WTC11 (cell line): Measurements from ENCODE around the gene CHD9NB. TPM values are rescaled to one million over a fixed set of nuclear protein-coding genes. Genes with fewer than 3 reads are reported as not detected.

ENCODE experiments used
- ATAC-seq: fragments of 200-7000 bp; cut with Tn5 transposase; 2 replicates; pipeline ENCODE4 v1.10.0; 2021; ENCODE audit warnings: mild to moderate bottlenecking, moderate library complexity
- CTCF ChIA-PET: fragments of 300-600 bp; sonication (Branson Sonifier 250); formaldehyde crosslinking; loops from one replicate; lab custom pipeline; 2021; ENCODE audit warnings: antibody characterized with exemption; lab: Charles Lee
- POLR2A ChIA-PET: fragments of 350-600 bp; sonication (Branson Sonifier 250); formaldehyde crosslinking; loops from one replicate; lab custom pipeline; 2021; ENCODE audit warnings: antibody characterized with exemption; lab: Charles Lee
- DNase-seq: peaks from one replicate; pipeline ENCODE4 v3.0.0; 2021; ENCODE audit warnings: low spot score
- H3K27ac Mint-ChIP-seq: 2 replicates; pipeline ENCODE4 v1.8.0; 2021; ENCODE audit warnings: mixed read lengths
- H3K27me3 Mint-ChIP-seq: 2 replicates; pipeline ENCODE4 v1.8.0; 2021; ENCODE audit warnings: low read depth, mild to moderate bottlenecking, moderate library complexity, mixed read lengths
- H3K36me3 Mint-ChIP-seq: 2 replicates; pipeline ENCODE4 v1.8.0; 2021; ENCODE audit warnings: mixed read lengths
- H3K4me1 Mint-ChIP-seq: 2 replicates; pipeline ENCODE4 v1.8.0; 2022; ENCODE audit warnings: mixed read lengths
- H3K4me3 Mint-ChIP-seq: 2 replicates; pipeline ENCODE4 v1.8.0; 2021; ENCODE audit warnings: mild to moderate bottlenecking, moderate library complexity, mixed read lengths
- H3K9me3 Mint-ChIP-seq: 2 replicates; pipeline ENCODE4 v1.8.0; 2021; ENCODE audit warnings: mixed read lengths
- CBFB ChIP-seq: sonication (generic); formaldehyde crosslinking; IDR thresholded peaks from 2 replicates; pipeline ENCODE4 v1.8.1; 2022; ENCODE audit warnings: mild to moderate bottlenecking, low read depth, missing genetic modification reagents
- ELF4 ChIP-seq: sonication (generic); formaldehyde crosslinking; IDR thresholded peaks from 2 replicates; pipeline ENCODE4 v1.8.1; 2022; ENCODE audit warnings: low read depth, mild to moderate bottlenecking, moderate library complexity, missing genetic modification reagents
- EMX1 ChIP-seq: fragments of 250-450 bp; sonication (Bioruptor Pico); IDR thresholded peaks from 2 replicates; pipeline ENCODE4 v1.8.0; 2021; ENCODE audit warnings: mild to moderate bottlenecking
- ESRRA ChIP-seq: sonication (generic); formaldehyde crosslinking; IDR thresholded peaks from 2 replicates; pipeline ENCODE4 v1.8.1; 2022; ENCODE audit warnings: mild to moderate bottlenecking, missing genetic modification reagents, borderline replicate concordance
- FOXK1 ChIP-seq: sonication (generic); formaldehyde crosslinking; IDR thresholded peaks from 2 replicates; pipeline ENCODE4 v1.8.0; 2022; ENCODE audit warnings: mild to moderate bottlenecking, moderate library complexity, missing genetic modification reagents
- FOXP1 ChIP-seq: sonication (generic); formaldehyde crosslinking; IDR thresholded peaks from 2 replicates; pipeline ENCODE4 v1.8.0; 2022; ENCODE audit warnings: missing genetic modification reagents, mild to moderate bottlenecking, moderate library complexity, borderline replicate concordance
- GABPB1 ChIP-seq: sonication (generic); formaldehyde crosslinking; IDR thresholded peaks from 2 replicates; pipeline ENCODE4 v1.8.1; 2023; ENCODE audit warnings: mild to moderate bottlenecking, missing genetic modification reagents
- GRHL2 ChIP-seq: fragments of 250-450 bp; sonication (Bioruptor Pico); IDR thresholded peaks from 2 replicates; pipeline ENCODE4 v1.8.0; 2022; ENCODE audit warnings: mild to moderate bottlenecking, moderate library complexity; ENCODE audit not compliant: insufficient replicate concordance, severe bottlenecking
- GTF2I ChIP-seq: fragments of 250-450 bp; sonication (Bioruptor Pico); conservative IDR thresholded peaks from 2 replicates; pipeline ENCODE4 v1.4.0; 2021; ENCODE audit warnings: mild to moderate bottlenecking
- KAT7 ChIP-seq: sonication (generic); formaldehyde crosslinking; IDR thresholded peaks from 2 replicates; pipeline ENCODE4 v1.8.1; 2023; ENCODE audit warnings: missing genetic modification reagents, mild to moderate bottlenecking, borderline replicate concordance
- MXD4 ChIP-seq: fragments of 250-450 bp; sonication (Bioruptor Pico); IDR thresholded peaks from 2 replicates; pipeline ENCODE4 v1.8.0; 2021; ENCODE audit warnings: mild to moderate bottlenecking, moderate library complexity, borderline replicate concordance
- MYBL2 ChIP-seq: sonication (generic); formaldehyde crosslinking; IDR thresholded peaks from 2 replicates; pipeline ENCODE4 v1.8.1; 2023; ENCODE audit warnings: mild to moderate bottlenecking, moderate library complexity, missing genetic modification reagents
- NFATC4 ChIP-seq: fragments of 250-450 bp; sonication (Bioruptor Pico); IDR thresholded peaks from 2 replicates; pipeline ENCODE4 v1.9.0; 2021; ENCODE audit warnings: mild to moderate bottlenecking
- NFE2L1 ChIP-seq: sonication (generic); formaldehyde crosslinking; IDR thresholded peaks from 2 replicates; pipeline ENCODE4 v1.8.1; 2023; ENCODE audit warnings: missing genetic modification reagents
- NR1H2 ChIP-seq: sonication (generic); formaldehyde crosslinking; IDR thresholded peaks from 2 replicates; pipeline ENCODE4 v1.9.0; 2021; ENCODE audit warnings: mild to moderate bottlenecking, moderate library complexity, missing genetic modification reagents
- SMAD3 ChIP-seq: sonication (generic); formaldehyde crosslinking; IDR thresholded peaks from 2 replicates; pipeline ENCODE4 v1.8.0; 2022; ENCODE audit warnings: missing genetic modification reagents, mild to moderate bottlenecking, borderline replicate concordance
- TEAD1 ChIP-seq: sonication (generic); formaldehyde crosslinking; IDR thresholded peaks from 2 replicates; pipeline ENCODE4 v1.8.0; 2022; ENCODE audit warnings: mild to moderate bottlenecking, missing genetic modification reagents
- ZNF121 ChIP-seq: sonication (generic); formaldehyde crosslinking; IDR thresholded peaks from 2 replicates; pipeline ENCODE4 v1.8.0; 2023; ENCODE audit warnings: missing genetic modification reagents
- ZNF396 ChIP-seq: fragments of 250-450 bp; sonication (Bioruptor Pico); IDR thresholded peaks from 2 replicates; pipeline ENCODE4 v1.8.0; 2021; ENCODE audit warnings: mild to moderate bottlenecking, moderate library complexity, borderline replicate concordance
- ZNF416 ChIP-seq: fragments of 250-450 bp; sonication (Bioruptor Pico); IDR thresholded peaks from 2 replicates; pipeline ENCODE4 v1.9.0; 2021; ENCODE audit warnings: mild to moderate bottlenecking, inconsistent platforms
- ZNF423 ChIP-seq: fragments of 250-450 bp; sonication (Bioruptor Pico); IDR thresholded peaks from 2 replicates; pipeline ENCODE4 v2.1.2; 2022; ENCODE audit warnings: mild to moderate bottlenecking, moderate library complexity
- ZNF671 ChIP-seq: fragments of 250-450 bp; sonication (Bioruptor Pico); IDR thresholded peaks from 2 replicates; pipeline ENCODE4 v1.8.0; 2021; ENCODE audit warnings: mild to moderate bottlenecking
- total RNA-seq: library from RNA; stranded (reverse); gene quantifications from 3 replicates; pipeline ENCODE4 v1.2.3, GENCODE V29; 2021
- TF ChIP-seq, protein P1 (sequence below): fragments of 200-600 bp; IDR thresholded peaks from 2 replicates; pipeline ENCODE4 v1.8.0; 2022; ENCODE audit warnings: antibody characterized with exemption
- TF ChIP-seq, protein P2 (sequence below): fragments of 250-450 bp; sonication (Bioruptor Pico); conservative IDR thresholded peaks from 2 replicates; pipeline ENCODE4 v1.9.0; 2021; ENCODE audit warnings: mild to moderate bottlenecking
- TF ChIP-seq, protein P3 (sequence below): sonication (generic); formaldehyde crosslinking; IDR thresholded peaks from 2 replicates; pipeline ENCODE4 v1.8.0; 2023; ENCODE audit warnings: mild to moderate bottlenecking, missing genetic modification reagents
- TF ChIP-seq, protein P4 (sequence below): sonication (generic); formaldehyde crosslinking; IDR thresholded peaks from 2 replicates; pipeline ENCODE4 v1.8.0; 2022; ENCODE audit warnings: mild to moderate bottlenecking, missing genetic modification reagents
- TF ChIP-seq, protein P5 (sequence below): sonication (generic); formaldehyde crosslinking; IDR thresholded peaks from 2 replicates; pipeline ENCODE4 v1.8.1; 2023; ENCODE audit warnings: mild to moderate bottlenecking, missing genetic modification reagents, moderate library complexity

Gene CHD9NB
- total RNA-seq, 1 experiment from 2014 or later, result 3.5 TPM

DNA sequence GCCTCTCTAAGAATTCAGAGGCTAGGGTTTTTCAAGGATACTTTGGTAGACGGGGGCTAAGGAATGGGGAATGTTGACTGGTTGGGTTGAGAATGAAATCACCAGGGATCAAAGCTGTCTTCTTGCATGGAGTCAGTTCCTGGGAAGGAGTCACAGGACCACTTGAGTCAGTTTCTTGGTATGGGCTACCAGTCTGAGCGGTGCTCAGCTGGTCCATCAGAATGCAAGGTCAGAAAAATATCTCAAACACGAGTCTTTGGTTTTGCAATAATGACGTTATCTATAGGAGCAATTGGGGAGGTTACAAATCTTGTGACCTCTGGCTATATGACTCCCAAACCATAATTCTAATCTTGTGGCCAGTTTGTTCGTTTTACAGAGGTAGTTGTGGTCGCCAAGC is 18.4 kb downstream of the CHD9NB start:
- DNase-seq, result no peak
- POLR2A ChIA-PET, result no interaction called here
- H3K9me3 Mint-ChIP-seq, result peaks cover 27% of the 10 kb centered on the region
- TF ChIP-seq, protein P1, sequence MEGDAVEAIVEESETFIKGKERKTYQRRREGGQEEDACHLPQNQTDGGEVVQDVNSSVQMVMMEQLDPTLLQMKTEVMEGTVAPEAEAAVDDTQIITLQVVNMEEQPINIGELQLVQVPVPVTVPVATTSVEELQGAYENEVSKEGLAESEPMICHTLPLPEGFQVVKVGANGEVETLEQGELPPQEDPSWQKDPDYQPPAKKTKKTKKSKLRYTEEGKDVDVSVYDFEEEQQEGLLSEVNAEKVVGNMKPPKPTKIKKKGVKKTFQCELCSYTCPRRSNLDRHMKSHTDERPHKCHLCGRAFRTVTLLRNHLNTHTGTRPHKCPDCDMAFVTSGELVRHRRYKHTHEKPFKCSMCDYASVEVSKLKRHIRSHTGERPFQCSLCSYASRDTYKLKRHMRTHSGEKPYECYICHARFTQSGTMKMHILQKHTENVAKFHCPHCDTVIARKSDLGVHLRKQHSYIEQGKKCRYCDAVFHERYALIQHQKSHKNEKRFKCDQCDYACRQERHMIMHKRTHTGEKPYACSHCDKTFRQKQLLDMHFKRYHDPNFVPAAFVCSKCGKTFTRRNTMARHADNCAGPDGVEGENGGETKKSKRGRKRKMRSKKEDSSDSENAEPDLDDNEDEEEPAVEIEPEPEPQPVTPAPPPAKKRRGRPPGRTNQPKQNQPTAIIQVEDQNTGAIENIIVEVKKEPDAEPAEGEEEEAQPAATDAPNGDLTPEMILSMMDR, result no peak
- TF ChIP-seq GABPB1, result no peak
- no peak for TF ChIP-seq TEAD1
- no peak for TF ChIP-seq ZNF121 (CRISPR knock-in tag)
- TF ChIP-seq FOXK1 (CRISPR knock-in tag), result no peak
- TF ChIP-seq SMAD3 (CRISPR knock-in tag), result no peak
- TF ChIP-seq, protein P2, sequence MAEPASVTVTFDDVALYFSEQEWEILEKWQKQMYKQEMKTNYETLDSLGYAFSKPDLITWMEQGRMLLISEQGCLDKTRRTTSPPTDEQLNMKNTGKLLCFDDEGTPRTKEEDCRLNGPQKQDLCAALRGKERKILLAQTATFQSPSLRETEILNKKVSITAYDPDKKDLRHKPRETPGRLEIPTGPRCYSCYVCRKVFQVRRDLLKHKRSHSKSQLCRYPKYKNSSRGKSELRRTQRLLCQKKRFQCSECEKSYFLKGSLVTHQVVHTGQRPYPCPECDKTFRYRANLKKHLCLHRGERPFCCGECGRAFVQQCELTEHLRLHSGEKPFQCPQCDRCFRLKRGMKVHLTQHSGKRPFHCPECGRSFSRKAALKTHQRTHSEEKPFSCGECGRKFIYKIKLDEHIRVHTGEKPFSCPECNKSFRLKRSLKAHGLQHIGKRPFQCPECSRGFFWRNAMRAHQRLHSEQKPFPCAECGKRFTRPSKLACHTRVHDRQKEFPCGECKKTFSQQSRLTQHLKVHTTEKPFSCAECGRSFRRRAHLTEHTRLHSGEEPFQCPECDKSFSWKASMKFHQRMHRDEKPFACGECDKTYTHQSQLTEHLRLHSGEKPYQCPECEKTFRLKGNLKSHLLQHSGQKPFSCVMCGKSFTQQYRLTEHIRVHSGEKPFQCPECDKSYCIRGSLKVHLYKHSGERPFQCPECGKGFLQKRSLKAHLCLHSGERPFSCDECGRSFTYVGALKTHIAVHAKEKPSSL (CRISPR knock-in tag), result no peak
- TF ChIP-seq ELF4 (CRISPR knock-in tag), result no peak
- TF ChIP-seq GTF2I (CRISPR knock-in tag), result no peak
- TF ChIP-seq ZNF416 (CRISPR knock-in tag), result no peak
- TF ChIP-seq, protein P3, sequence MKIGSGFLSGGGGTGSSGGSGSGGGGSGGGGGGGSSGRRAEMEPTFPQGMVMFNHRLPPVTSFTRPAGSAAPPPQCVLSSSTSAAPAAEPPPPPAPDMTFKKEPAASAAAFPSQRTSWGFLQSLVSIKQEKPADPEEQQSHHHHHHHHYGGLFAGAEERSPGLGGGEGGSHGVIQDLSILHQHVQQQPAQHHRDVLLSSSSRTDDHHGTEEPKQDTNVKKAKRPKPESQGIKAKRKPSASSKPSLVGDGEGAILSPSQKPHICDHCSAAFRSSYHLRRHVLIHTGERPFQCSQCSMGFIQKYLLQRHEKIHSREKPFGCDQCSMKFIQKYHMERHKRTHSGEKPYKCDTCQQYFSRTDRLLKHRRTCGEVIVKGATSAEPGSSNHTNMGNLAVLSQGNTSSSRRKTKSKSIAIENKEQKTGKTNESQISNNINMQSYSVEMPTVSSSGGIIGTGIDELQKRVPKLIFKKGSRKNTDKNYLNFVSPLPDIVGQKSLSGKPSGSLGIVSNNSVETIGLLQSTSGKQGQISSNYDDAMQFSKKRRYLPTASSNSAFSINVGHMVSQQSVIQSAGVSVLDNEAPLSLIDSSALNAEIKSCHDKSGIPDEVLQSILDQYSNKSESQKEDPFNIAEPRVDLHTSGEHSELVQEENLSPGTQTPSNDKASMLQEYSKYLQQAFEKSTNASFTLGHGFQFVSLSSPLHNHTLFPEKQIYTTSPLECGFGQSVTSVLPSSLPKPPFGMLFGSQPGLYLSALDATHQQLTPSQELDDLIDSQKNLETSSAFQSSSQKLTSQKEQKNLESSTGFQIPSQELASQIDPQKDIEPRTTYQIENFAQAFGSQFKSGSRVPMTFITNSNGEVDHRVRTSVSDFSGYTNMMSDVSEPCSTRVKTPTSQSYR (CRISPR knock-in tag), result no peak
- TF ChIP-seq, all 79 proteins: peak for 0
- H3K27ac Mint-ChIP-seq, result no peak overlapping the region
- peaks cover 16% of the 10 kb centered on the region for H3K27me3 Mint-ChIP-seq
- CTCF ChIA-PET, result no interaction called here
- H3K4me3 Mint-ChIP-seq, result no peak overlapping the region
- peaks cover 26% of the 10 kb centered on the region for H3K36me3 Mint-ChIP-seq
- H3K4me1 Mint-ChIP-seq, result peaks cover 51% of the 10 kb centered on the region
- no peak for ATAC-seq

DNA sequence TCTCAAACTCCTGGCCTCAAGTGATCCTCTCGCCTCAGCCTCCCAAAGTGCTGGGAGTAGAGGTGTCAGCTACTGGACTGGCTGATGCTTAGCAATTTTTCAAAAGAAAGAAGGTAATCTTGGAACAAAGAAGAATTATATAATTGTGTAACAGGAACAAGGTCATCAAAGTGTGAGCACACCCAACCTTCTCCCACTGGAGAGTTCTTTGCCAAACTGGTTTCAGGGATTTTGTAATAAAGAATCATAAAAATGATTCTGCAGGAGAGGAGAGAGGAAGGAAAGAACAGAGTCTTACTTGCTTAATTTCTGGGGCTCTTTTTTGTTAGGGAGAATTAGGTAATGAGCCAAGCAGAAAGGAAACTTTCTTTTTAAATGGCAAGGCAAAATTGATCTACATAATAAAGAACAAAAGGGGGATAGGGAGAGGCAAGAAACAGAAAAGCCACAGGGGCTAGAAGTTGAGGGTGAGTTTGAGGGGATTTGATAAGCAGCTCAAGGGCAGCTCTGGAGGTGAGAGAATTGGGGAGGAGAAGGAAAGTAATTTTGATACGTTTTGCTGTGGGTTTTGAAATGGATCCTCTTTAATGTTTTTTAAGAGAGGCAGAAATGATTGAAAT is 21.3 kb downstream of the CHD9NB start:
- peaks cover 34% of the 10 kb centered on the region for H3K4me1 Mint-ChIP-seq
- H3K36me3 Mint-ChIP-seq, result peaks cover 26% of the 10 kb centered on the region
- TF ChIP-seq NFE2L1 (no peak), GRHL2 (CRISPR knock-in tag) (no peak), KAT7 (no peak), FOXP1 (CRISPR knock-in tag) (no peak), ESRRA (no peak), MXD4 (no peak), FOXK1 (CRISPR knock-in tag) (no peak), ZNF671 (CRISPR knock-in tag) (no peak), ZNF416 (CRISPR knock-in tag) (no peak), ZNF423 (no peak), ELF4 (CRISPR knock-in tag) (no peak), NR1H2 (no peak), EMX1 (no peak), NFATC4 (CRISPR knock-in tag) (no peak), MYBL2 (CRISPR knock-in tag) (no peak), ZNF396 (CRISPR knock-in tag) (no peak), CBFB (CRISPR knock-in tag) (no peak)
- TF ChIP-seq, protein P4, sequence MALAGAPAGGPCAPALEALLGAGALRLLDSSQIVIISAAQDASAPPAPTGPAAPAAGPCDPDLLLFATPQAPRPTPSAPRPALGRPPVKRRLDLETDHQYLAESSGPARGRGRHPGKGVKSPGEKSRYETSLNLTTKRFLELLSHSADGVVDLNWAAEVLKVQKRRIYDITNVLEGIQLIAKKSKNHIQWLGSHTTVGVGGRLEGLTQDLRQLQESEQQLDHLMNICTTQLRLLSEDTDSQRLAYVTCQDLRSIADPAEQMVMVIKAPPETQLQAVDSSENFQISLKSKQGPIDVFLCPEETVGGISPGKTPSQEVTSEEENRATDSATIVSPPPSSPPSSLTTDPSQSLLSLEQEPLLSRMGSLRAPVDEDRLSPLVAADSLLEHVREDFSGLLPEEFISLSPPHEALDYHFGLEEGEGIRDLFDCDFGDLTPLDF (CRISPR knock-in tag), result no peak
- TF ChIP-seq, protein P5, sequence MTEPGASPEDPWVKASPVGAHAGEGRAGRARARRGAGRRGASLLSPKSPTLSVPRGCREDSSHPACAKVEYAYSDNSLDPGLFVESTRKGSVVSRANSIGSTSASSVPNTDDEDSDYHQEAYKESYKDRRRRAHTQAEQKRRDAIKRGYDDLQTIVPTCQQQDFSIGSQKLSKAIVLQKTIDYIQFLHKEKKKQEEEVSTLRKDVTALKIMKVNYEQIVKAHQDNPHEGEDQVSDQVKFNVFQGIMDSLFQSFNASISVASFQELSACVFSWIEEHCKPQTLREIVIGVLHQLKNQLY (CRISPR knock-in tag), result no peak
- ATAC-seq, result peak; percentile 93
- peaks cover 13% of the 10 kb centered on the region for H3K27me3 Mint-ChIP-seq
- H3K4me3 Mint-ChIP-seq, result peak overlapping the region; percentile 14; the same call in 1 of the 2 replicates
- H3K9me3 Mint-ChIP-seq, result peaks cover 31% of the 10 kb centered on the region
- peak overlapping the region; percentile 89 for H3K27ac Mint-ChIP-seq
- CTCF ChIA-PET, result interaction anchor here (1.0 kb wide), 1 partner anchor 54 kb away, joined by 3 read pairs; no protein-coding TSS in a partner anchor
- no peak for DNase-seq
- POLR2A ChIA-PET, result no interaction called here
